Measurements from ENCODE around the gene EFCAB13. TPM values are rescaled to one million over a fixed set of nuclear protein-coding genes. Genes with fewer than 3 reads are reported as not detected.
A peak's percentile ranks its signal among the peaks of the same experiment; 100 is the strongest.

Gene EFCAB13
- polyA plus RNA-seq (2013, experiment 1 of 2; ENCODE audit: insufficient read length) = 1.7 TPM
- 1.4 TPM for polyA plus RNA-seq (2013, experiment 2 of 2; ENCODE audit: insufficient read length)

DNA sequence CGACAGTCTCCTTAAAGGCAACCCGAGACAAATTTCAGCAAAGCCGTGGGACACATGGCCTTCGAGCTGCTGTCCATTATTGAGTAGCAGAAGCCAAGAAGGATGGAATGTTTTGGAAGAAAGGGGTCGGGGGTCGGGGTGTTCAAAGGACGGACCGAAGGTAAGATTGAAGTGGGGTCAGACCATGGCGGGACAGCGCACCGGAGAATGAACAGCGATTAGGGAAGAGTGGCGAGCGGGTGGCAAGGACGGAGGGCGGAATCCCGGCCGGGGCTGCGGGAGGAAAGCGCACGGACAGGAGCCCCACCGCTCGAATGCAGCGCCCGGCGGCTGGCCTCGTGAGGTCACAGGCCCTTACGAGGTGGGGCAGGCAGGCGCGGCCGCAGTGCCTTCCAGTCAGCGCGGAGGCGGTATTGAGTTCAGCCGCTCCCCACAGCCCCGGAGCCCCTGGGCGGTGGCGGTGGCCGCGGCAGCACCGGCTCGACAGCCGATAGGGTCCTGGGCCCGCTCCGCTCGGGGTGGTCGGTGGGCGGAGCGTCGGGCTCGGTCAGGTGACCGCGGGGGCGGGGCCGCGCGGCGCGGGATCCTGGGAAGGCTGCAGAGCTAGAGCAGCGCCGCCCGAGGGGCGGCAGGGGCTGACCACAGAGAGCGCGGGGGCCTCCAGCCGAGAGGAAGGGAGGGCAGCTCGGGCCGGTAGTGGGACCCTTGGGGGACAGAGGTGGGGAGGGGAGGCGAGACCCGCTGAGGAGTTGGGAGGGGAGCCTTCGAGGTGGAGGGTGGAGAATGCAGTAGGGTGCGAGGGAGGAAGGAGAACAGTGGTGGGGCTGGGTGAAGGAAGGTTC lies at the start of gene EFCAB13:
EFCAB13 (plus strand) TSS at position 574 of the 842 bp plus-strand sequence. CDS start 4,399 bp downstream, outside the sequence.
- peak; percentile 84 for DNase-seq

DNA sequence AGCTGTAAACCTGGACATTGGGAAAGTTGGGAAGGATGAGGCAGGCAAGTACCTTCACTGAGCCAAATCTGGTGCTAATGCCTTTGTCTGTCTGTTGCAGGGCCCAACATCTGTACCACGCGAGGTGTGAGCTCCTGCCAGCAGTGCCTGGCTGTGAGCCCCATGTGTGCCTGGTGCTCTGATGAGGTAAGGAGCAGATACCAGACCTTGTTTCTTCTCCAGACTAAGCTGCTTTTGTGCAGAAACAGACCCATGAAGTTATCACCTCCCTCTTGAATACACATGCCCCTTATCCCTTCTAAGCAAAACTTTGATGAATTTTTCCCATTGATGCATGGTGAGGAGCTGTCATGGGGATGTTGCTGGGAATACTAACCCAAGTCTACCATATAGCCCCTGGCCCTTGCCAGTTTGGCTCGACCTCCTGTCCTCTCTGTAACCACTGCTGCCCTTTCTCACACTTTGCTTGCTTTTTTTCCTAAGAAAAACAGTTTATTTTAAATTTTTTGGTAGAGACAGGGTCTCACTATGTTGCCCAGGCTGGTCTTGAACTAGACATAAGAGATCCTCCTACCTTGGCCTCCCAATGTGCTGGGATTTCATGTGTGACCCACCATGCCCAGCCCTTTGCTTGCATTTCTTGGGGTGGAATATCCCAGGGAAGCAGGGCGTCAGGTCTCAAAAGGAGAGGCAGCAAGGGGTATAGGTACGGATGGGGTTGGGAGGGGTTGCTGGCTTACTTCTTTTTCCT lies 49.3 kb upstream of the EFCAB13 start:
- no peak for DNase-seq

DNA sequence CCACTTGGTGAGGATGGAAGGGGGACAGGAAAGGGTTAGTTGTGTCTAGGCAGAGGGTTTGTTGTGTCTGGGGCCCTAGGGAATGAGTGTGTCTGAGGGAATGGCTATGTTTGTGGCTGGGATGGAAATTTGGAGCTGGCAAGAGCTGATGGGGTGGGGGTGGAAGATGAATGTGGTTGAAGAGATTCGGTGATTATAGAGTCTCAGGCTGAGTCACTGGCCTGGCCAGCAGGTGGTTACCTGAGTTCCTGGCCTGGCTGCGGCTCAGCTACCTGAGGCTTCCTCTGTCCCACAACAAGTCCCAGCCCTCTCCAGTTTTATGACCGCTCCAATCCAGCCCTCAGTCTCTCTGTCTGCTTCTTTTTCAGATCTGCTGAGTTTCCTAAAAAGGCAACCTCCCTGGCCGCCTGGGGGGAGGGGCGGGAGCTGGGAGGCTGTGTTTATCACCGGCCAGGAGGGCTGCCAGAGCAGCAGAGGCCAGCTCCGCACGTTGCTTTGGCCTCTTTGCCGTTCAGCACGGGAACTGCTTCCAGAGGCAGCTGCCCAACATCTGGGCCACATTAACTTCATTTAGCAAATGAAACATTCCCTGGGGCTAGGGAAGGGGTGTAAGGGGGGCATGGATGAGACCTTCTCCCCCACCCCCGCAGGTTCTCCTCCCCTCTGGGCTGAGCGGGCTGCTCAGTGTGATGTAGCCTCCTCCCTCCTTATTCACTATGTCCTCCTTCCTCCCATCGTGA lies 48.3 kb upstream of the EFCAB13 start:
- DNase-seq = peak; percentile 93

DNA sequence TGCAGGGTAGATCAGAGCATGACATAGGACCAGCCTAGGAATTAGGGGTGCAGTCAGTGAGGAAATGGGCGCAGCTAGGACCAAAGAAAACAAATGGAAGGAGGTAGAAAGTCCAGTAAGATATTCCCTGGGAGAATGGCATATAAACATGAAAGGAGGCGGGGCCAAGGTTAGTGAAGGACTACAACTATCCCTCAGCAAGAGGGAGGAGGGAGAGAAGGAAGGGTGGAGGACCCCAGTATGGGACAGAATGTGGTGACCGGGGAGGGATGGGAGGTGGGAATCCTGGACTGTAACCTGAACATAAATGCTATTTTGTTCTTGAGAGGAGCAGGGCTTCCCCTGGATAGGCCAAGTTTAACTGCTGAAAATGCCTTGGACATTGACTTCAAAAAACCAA lies 47.3 kb upstream of the EFCAB13 start:
- DNase-seq = no peak

DNA sequence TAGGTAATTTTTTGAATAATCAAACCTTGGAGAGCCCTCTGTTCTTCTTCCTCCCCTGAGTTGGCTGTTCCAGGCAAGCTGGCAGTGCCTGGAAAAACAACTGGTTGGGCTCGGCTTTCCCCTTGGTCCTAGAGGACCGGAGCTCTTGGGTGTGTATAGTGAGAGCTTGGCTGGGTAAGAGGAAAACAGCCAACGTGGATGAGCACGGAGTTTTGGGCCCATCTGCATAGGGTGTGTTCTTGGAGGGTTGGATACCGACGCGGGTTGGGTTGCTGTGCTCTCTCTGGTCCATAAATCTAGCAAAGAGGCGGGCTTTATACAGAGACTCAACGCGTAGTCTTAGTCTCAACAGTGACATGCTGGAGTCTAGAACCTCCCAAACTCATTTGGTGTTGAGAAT lies 46.9 kb upstream of the EFCAB13 start:
- DNase-seq = peak; percentile 96

DNA sequence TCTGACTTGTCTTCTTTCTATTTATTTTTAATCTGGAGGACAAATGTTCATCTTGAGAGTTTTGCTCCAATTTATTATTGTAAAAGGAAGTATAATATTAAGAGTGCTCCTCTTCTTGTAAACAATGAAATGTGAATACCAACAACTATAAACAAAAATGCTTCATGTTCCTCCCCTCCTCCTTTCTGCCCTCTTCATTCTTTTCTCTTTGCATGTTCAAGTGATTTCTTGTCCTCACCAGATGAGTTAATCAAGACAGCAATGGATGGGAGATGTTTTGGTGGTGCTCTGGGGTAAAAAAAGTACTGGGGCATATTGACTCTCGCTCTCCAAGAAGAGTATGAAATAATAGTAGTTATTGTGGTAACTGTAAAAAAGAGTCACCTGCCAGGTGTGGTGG lies 45.8 kb upstream of the EFCAB13 start:
- DNase-seq = no peak

GRCh38 chr17:47278561-47278960 lies 45.2 kb upstream of the EFCAB13 start:
- no peak for DNase-seq

- peak; percentile 98 for DNase-seq
These were observed 44.5 kb upstream of the EFCAB13 start for GRCh38 chr17:47279062-47279801.

DNA sequence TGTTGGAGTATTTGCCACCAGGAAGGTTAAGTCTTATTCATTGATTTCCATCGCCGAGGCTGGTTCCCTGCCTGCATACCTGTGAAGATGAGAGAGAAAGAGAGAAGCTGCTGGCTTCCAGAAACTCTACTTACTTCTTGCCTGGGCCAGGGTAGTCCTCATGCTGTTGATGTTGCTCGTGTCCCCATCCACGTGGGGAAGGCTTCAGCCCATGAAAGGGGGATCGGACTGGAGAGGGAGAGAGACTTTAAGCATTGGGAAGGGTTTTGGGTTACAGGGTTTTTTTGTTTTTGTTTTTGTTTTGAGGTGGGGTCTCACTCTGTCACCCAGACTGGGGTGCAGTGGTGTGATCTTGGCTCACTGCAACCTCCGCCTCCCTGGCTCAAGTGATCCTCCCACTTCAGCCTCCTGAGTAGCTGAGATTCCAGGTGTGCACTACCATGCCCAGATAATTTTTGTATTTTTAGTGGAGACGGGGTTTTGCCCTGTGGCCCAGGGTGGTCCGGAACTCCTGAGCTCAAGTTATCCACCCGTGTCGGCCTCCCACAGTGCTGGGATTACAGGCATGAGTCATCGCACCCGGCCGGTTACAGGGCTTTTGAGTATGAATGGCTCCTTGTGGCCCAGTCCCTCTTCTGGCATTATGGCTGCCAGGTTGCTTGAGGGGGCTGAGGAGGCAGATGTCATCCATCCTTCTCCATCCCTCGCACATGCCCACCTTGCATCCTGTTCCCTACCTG lies 43.5 kb upstream of the EFCAB13 start:
- DNase-seq = peak; percentile 70

DNA sequence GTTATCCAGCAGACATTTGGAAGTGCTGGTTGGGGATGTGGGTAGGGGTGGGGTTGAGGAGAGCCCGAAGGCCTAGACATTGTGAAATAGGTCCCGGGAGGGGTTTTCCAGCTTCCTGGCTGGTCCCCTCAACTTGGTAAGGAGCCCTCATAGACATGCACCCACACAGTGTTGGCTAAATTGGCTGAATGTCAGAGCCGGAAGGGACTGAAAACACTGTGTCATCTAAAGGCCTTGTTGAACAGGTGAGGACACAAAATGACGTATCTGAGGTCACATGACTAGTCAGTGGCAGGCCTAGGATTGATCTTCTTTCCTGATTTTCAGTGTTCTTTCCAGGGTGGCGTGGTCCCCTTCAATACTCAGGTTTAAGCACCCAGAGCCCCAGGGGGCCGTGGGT lies 42.5 kb upstream of the EFCAB13 start:
- no peak for DNase-seq

GRCh38 chr17:47285003-47285402 lies 38.8 kb upstream of the EFCAB13 start:
- DNase-seq = no peak

- peak; percentile 80 for DNase-seq
These were observed 37.4 kb upstream of the EFCAB13 start for GRCh38 chr17:47286198-47286914.

DNA sequence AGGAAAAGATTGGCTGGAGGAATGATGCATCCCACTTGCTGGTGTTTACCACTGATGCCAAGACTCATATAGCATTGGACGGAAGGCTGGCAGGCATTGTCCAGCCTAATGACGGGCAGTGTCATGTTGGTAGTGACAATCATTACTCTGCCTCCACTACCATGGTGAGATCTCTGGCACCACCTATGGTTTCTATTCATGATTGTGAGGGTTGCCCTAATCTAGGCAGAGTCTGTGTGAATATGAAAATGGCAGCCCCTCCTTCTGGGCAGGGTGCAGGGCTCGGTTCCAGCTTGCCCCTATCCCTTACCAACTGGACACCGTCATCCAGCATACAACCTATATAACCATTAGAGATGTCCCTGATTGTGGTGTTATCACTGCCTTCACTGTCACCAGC lies 36.7 kb upstream of the EFCAB13 start:
- no peak for DNase-seq

DNA sequence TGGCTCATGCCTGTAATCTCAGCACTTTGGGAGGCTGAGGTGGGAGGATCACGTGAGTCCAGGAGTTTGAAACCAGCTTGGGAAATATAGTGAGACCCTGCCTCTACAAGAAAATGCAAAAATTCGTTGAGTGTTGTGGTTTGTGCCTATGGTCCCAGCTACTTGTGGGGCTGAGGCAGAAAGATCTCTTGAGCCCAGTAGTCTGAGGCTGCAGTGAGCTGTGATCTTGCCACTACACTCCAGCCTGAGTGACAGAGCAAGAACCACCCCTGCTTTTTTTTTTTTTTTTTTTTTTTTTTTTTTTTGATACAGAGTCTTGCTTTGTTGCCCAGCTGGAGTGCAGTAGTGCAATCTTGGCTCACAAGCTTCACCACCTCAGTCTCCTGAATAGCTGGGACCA lies 36.1 kb upstream of the EFCAB13 start:
- DNase-seq = no peak

- peak; percentile 62 for DNase-seq
These were observed 35.1 kb upstream of the EFCAB13 start for GRCh38 chr17:47288531-47289116.

- DNase-seq = no peak
These were observed 34.5 kb upstream of the EFCAB13 start for GRCh38 chr17:47289302-47289701.

GRCh38 chr17:47290870-47291241 lies 32.9 kb upstream of the EFCAB13 start:
- no peak for DNase-seq

GRCh38 chr17:47291242-47291873 lies 32.4 kb upstream of the EFCAB13 start:
- no peak for DNase-seq

- no peak for DNase-seq
These were observed 31.5 kb upstream of the EFCAB13 start for GRCh38 chr17:47292206-47292605.

Data from fibroblast of skin of scalp (primary cell).